Trophoblast cell (in vitro differentiated cells and primary cell): ENCODE measurements around the gene ZSCAN9.

Source experiments
- DNase-seq, 2 donors: peaks; one replicate each; pipeline ENCODE4 v3.0.0-alpha.2; 2016
- H2AFZ ChIP-seq: 2 replicates; pipeline ENCODE4 v1.6.1; 2013; ENCODE audit warnings: low read length, moderate library complexity, mild to moderate bottlenecking; ENCODE audit not compliant: insufficient read depth, poor library complexity
- H2AK5ac ChIP-seq: 2 replicates; pipeline ENCODE4 v1.6.1; 2013; ENCODE audit warnings: mild to moderate bottlenecking, low read length
- H2BK120ac ChIP-seq: 2 replicates; pipeline ENCODE4 v1.6.1; 2013; ENCODE audit warnings: low read length, mild to moderate bottlenecking, moderate library complexity; ENCODE audit not compliant: insufficient read depth, poor library complexity
- H2BK12ac ChIP-seq: 2 replicates; pipeline ENCODE4 v1.6.1; 2013; ENCODE audit warnings: mild to moderate bottlenecking, low read length, moderate library complexity
- H2BK5ac ChIP-seq: 2 replicates; pipeline ENCODE4 v1.6.1; 2013; ENCODE audit warnings: low read length, low read depth, moderate library complexity, mild to moderate bottlenecking; ENCODE audit not compliant: poor library complexity
- H3K14ac ChIP-seq: 2 replicates; pipeline ENCODE4 v1.6.1; 2013; ENCODE audit warnings: mild to moderate bottlenecking, low read length
- H3K18ac ChIP-seq: 2 replicates; pipeline ENCODE4 v1.6.1; 2013; ENCODE audit warnings: mild to moderate bottlenecking, low read length
- H3K23ac ChIP-seq: 2 replicates; pipeline ENCODE4 v1.6.1; 2013; ENCODE audit warnings: low read length
- H3K27ac ChIP-seq: 2 replicates; pipeline ENCODE4 v1.5.1; 2013; ENCODE audit warnings: low read depth, mild to moderate bottlenecking, inconsistent platforms, low read length, moderate library complexity
- H3K27me3 ChIP-seq: 2 replicates; pipeline ENCODE4 v1.6.1; 2013; ENCODE audit warnings: inconsistent platforms, mild to moderate bottlenecking, low read length, moderate library complexity; ENCODE audit not compliant: insufficient read depth
- H3K36me3 ChIP-seq, 2 experiments: 1 replicate in 1 of 2; 2 replicates in 1 of 2; pipeline ENCODE4 v1.6.1; 2013; ENCODE audit warnings: low read length in 2 of 2, mild to moderate bottlenecking in 2 of 2, moderate library complexity in 1 of 2; ENCODE audit not compliant: insufficient read depth in 2 of 2, control insufficient read depth in 1 of 2
- H3K4ac ChIP-seq: 2 replicates; pipeline ENCODE4 v1.6.1; 2013; ENCODE audit warnings: low read depth, mild to moderate bottlenecking, low read length, moderate library complexity
- H3K4me1 ChIP-seq, 2 experiments: 1 replicate in 1 of 2; 2 replicates in 1 of 2; pipeline ENCODE4 v1.6.1; 2013; ENCODE audit warnings: low read length in 2 of 2, mild to moderate bottlenecking in 2 of 2, moderate library complexity in 1 of 2; ENCODE audit not compliant: insufficient read depth in 2 of 2, control insufficient read depth in 1 of 2
- H3K4me2 ChIP-seq: 2 replicates; pipeline ENCODE4 v1.6.1; 2013; ENCODE audit warnings: inconsistent platforms, mild to moderate bottlenecking, low read length, moderate library complexity
- H3K4me3 ChIP-seq: 2 replicates; pipeline ENCODE4 v1.5.1; 2013; ENCODE audit warnings: mild to moderate bottlenecking, low read depth, low read length, inconsistent platforms
- H3K79me1 ChIP-seq: one replicate; pipeline ENCODE4 v1.6.1; 2013; ENCODE audit warnings: low read length
- H3K79me2 ChIP-seq: 2 replicates; pipeline ENCODE4 v1.6.1; 2013; ENCODE audit warnings: low read length, mild to moderate bottlenecking; ENCODE audit not compliant: control insufficient read depth, insufficient read depth, poor library complexity
- H3K9ac ChIP-seq: 2 replicates; pipeline ENCODE4 v1.6.1; 2013; ENCODE audit warnings: mild to moderate bottlenecking, low read length
- H3K9me3 ChIP-seq: 2 replicates; pipeline ENCODE4 v1.6.1; 2013; ENCODE audit warnings: low read depth, mild to moderate bottlenecking, control low read depth, inconsistent platforms, low read length; ENCODE audit not compliant: insufficient read depth
- H4K12ac ChIP-seq: 2 replicates; pipeline ENCODE4 v1.6.1; 2013; ENCODE audit warnings: low read depth, mild to moderate bottlenecking, low read length, moderate library complexity
- H4K8ac ChIP-seq: 2 replicates; pipeline ENCODE4 v1.6.1; 2013; ENCODE audit warnings: low read depth, mild to moderate bottlenecking, low read length, moderate library complexity
- H4K91ac ChIP-seq: one replicate; pipeline ENCODE4 v1.6.1; 2013; ENCODE audit warnings: low read depth, mild to moderate bottlenecking, low read length, moderate library complexity
- WGBS: extraction: QIAGEN DNeasy Blood & Tissue Kit; methylation state at CpG from one replicate; pipeline ENCODE4 v1.1.7; 2013; ENCODE audit warnings: missing lambda C conversion rate; ENCODE audit not compliant: insufficient read length, insufficient coverage; ENCODE audit errors: extremely low coverage; 5-methylcytosine and 5-hydroxymethylcytosine counted together

ZSCAN9 gene

DNA sequence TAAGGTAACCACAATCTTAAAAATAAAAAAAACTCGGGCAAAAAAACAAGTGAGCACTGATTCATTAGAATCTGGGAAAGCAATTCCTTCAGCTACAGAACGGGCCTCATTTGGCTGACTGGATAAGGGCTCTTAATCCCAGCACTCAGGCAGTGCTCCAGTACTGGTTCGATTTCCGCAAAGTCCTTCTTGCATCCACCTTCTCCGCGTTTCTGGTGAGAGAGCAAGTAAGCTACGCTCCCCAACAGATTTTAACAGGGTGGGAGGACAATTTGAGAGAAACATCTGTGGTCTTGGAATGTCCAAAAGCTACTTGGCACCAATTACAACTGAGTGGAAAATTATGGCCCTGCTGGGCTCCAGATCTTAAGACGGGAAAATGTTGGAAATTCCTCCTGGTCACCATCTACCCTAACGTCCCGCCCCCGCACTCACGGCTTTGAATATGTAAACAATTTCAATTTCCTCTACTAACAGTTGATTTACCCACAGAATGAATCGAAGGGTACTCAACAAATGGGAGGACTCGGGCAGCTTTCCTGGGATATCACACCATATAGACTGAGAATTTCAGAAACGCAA, 18.1 kb upstream of the ZSCAN9 start:
- peaks cover 2% of the 10 kb centered on the region for H3K9me3 ChIP-seq
- H3K36me3 ChIP-seq = no peaks in the 10 kb centered on the region
- H3K4ac ChIP-seq = no peak overlapping the region
- no peak overlapping the region for H3K23ac ChIP-seq
- H3K4me1 ChIP-seq = peaks cover 0 to 6% of the 10 kb centered on the region in 2 experiments
- no CpG with 5 or more reads among the region's 15 CpGs for WGBS
- peak overlapping the region; percentile 60 for H3K4me3 ChIP-seq
- no peak for DNase-seq
- H2AFZ ChIP-seq = no peak overlapping the region
- no peak overlapping the region for H4K8ac ChIP-seq
- H3K4me2 ChIP-seq = peak overlapping the region; percentile 94
- no peak overlapping the region for H2AK5ac ChIP-seq
- no peak overlapping the region for H2BK5ac ChIP-seq
- no peak overlapping the region for H4K91ac ChIP-seq
- H3K14ac ChIP-seq = no peak overlapping the region
- no peaks in the 10 kb centered on the region for H3K79me1 ChIP-seq
- H4K12ac ChIP-seq = no peak overlapping the region
- H2BK12ac ChIP-seq = no peak overlapping the region
- no peaks in the 10 kb centered on the region for H3K79me2 ChIP-seq
- no peak overlapping the region for H3K27ac ChIP-seq
- H3K27me3 ChIP-seq = peaks cover 28% of the 10 kb centered on the region
- no peak overlapping the region for H3K18ac ChIP-seq
- no peak overlapping the region for H2BK120ac ChIP-seq
- no peak overlapping the region for H3K9ac ChIP-seq

DNA sequence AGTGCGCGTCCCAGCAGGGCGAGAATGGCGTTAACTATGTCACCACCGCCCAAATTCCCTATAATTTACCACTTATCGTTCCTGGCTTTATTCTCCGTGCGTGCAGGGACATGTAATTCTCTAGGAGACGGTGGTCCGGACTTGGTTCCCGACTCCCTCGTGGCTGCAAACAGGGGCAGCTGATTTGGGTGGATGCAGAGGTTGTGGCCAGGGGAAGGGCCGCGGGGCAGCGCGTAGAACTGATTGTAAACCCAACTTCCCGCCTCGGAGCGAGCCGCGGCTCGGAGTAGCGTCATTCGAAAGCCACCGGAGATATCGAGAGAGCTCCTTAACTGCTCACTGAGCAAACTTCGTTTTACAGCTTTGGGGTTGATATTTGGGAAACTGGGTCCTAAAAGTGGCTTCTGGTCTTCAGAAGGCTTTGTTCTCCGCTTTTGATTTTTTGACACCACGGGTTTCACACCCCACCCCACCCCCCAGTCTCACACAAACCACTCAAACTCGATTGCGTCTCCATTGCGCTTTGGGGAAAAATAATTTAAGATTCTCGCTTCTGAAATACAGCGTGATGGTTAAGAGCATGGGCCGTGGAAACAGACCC, 17.5 kb upstream of the ZSCAN9 start:
- DNase-seq = peak; percentile 25 to 63
- Histone ChIP-seq H3K79me1 (no peaks in the 10 kb centered on the region), H2AFZ (no peak overlapping the region), H3K9ac (no peak overlapping the region), H4K91ac (no peak overlapping the region), H4K8ac (no peak overlapping the region), H2AK5ac (no peak overlapping the region), H3K23ac (no peak overlapping the region), H4K12ac (no peak overlapping the region), H3K4ac (no peak overlapping the region), H3K14ac (no peak overlapping the region), H2BK12ac (no peak overlapping the region), H3K27ac (no peak overlapping the region), H3K79me2 (no peaks in the 10 kb centered on the region), H2BK5ac (no peak overlapping the region), H3K4me1 (peaks cover 5 to 6% of the 10 kb centered on the region in 2 experiments), H3K27me3 (peaks cover 28% of the 10 kb centered on the region), H3K4me2 (peak overlapping the region; percentile 94), H3K36me3 (no peaks in the 10 kb centered on the region), H3K18ac (no peak overlapping the region), H3K9me3 (peaks cover 3% of the 10 kb centered on the region), H2BK120ac (no peak overlapping the region), H3K4me3 (peak overlapping the region; percentile 60)
- no CpG with 5 or more reads among the region's 35 CpGs for WGBS

- Histone ChIP-seq H3K4me1 (peaks cover 5 to 6% of the 10 kb centered on the region in 2 experiments), H3K79me1 (no peaks in the 10 kb centered on the region), H4K8ac (no peak overlapping the region), H2AK5ac (no peak overlapping the region), H3K4ac (no peak overlapping the region), H2AFZ (no peak overlapping the region), H3K79me2 (no peaks in the 10 kb centered on the region), H3K9ac (no peak overlapping the region), H3K4me2 (peak overlapping the region; percentile 94), H3K9me3 (peaks cover 3% of the 10 kb centered on the region), H3K36me3 (no peaks in the 10 kb centered on the region), H3K4me3 (peak overlapping the region; percentile 53), H4K91ac (no peak overlapping the region), H3K14ac (no peak overlapping the region), H2BK5ac (no peak overlapping the region), H3K18ac (no peak overlapping the region), H3K23ac (no peak overlapping the region), H3K27me3 (peaks cover 26% of the 10 kb centered on the region), H4K12ac (no peak overlapping the region), H3K27ac (no peak overlapping the region), H2BK12ac (no peak overlapping the region), H2BK120ac (no peak overlapping the region)
- DNase-seq = peak in 1 of 2 donors; percentile 14
- WGBS = no CpG with 5 or more reads among the region's 23 CpGs
These were observed 16.9 kb upstream of the ZSCAN9 start for GRCh38 chr6:28208111-28208659.

GRCh38 chr6:28209753-28210535, 15.1 kb upstream of the ZSCAN9 start:
- no peaks in the 10 kb centered on the region for H3K36me3 ChIP-seq
- peaks cover 3% of the 10 kb centered on the region for H3K9me3 ChIP-seq
- WGBS = no CpG with 5 or more reads among the region's 7 CpGs
- no peak overlapping the region for H2BK12ac ChIP-seq
- H3K14ac ChIP-seq = no peak overlapping the region
- no peak overlapping the region for H3K4me2 ChIP-seq
- no peak overlapping the region for H3K18ac ChIP-seq
- peaks cover 25% of the 10 kb centered on the region for H3K27me3 ChIP-seq
- DNase-seq = no peak
- H3K4ac ChIP-seq = no peak overlapping the region
- H3K79me2 ChIP-seq = no peaks in the 10 kb centered on the region
- H4K91ac ChIP-seq = no peak overlapping the region
- no peak overlapping the region for H3K23ac ChIP-seq
- H2AK5ac ChIP-seq = no peak overlapping the region
- no peak overlapping the region for H2BK120ac ChIP-seq
- H3K9ac ChIP-seq = no peak overlapping the region
- H4K12ac ChIP-seq = no peak overlapping the region
- H4K8ac ChIP-seq = no peak overlapping the region
- no peak overlapping the region for H3K4me3 ChIP-seq
- no peak overlapping the region for H2AFZ ChIP-seq
- no peak overlapping the region for H2BK5ac ChIP-seq
- no peak overlapping the region for H3K27ac ChIP-seq
- no peaks in the 10 kb centered on the region for H3K79me1 ChIP-seq
- H3K4me1 ChIP-seq = peaks cover 5 to 6% of the 10 kb centered on the region in 2 experiments
